B cell (primary cell): ENCODE data around the gene FABP3. TPM values are rescaled to one million over a fixed set of nuclear protein-coding genes. Genes with fewer than 3 reads are reported as not detected.

Experiments
- ATAC-seq: fragments of 200-7000 bp; cut with Tn5 transposase; one replicate; pipeline ENCODE4 v1.10.0; 2021; ENCODE audit warnings: low read depth, mild to moderate bottlenecking, moderate number of reproducible peaks, moderate library complexity
- CTCF ChIA-PET: fragments of 350-600 bp; sonication (Branson Sonifier 250); formaldehyde crosslinking; loops from one replicate; lab custom pipeline; 2021; ENCODE audit warnings: antibody characterized with exemption, inconsistent platforms; lab: Charles Lee
- POLR2A ChIA-PET: fragments of 350-600 bp; sonication (Branson Sonifier 250); formaldehyde crosslinking; loops from one replicate; lab custom pipeline; 2021; ENCODE audit warnings: antibody characterized with exemption; lab: Charles Lee
- DNase-seq: peaks from one replicate; pipeline ENCODE4 v3.0.0; 2013
- H2AFZ ChIP-seq: 2 replicates; pipeline ENCODE4 v1.6.1; 2012; ENCODE audit warnings: mild to moderate bottlenecking, low read depth, low read length; ENCODE audit not compliant: insufficient read depth, poor library complexity, severe bottlenecking
- H3K27ac ChIP-seq, 2 donors: 1 replicate in 1 of 2; 2 replicates in 1 of 2; pipeline ENCODE4 v1.5.1; 2012 to 2013; ENCODE audit warnings: low read length in 2 of 2, mild to moderate bottlenecking in 2 of 2, moderate library complexity in 1 of 2
- H3K27me3 ChIP-seq, 4 experiments: fragments of 200-600 bp in 1 of 4; sonication (generic) in 1 of 4; replicated peaks in 1 of 4; 1 replicate in 2 of 4; 2 replicates in 2 of 4; pipeline versions ENCODE4 v1.6.1 to v1.7.0; 2013 to 2016; ENCODE audit warnings: low read length in 3 of 4, mild to moderate bottlenecking in 2 of 4, mixed read lengths in 1 of 4, moderate library complexity in 1 of 4; ENCODE audit not compliant: insufficient read depth in 4 of 4, control insufficient read depth in 3 of 4; ENCODE audit errors: control extremely low read depth in 1 of 4
- H3K36me3 ChIP-seq, 2 experiments: replicated peaks in 1 of 2; 1 replicate in 1 of 2; 2 replicates in 1 of 2; pipeline versions ENCODE4 v1.6.1 to v1.7.1; 2013; ENCODE audit warnings: low read length in 1 of 2; ENCODE audit not compliant: insufficient read depth in 2 of 2, control insufficient read depth in 1 of 2; ENCODE audit errors: control extremely low read depth in 1 of 2, extremely low read depth in 1 of 2
- H3K4me1 ChIP-seq, 2 donors: fragments of 200-600 bp in 1 of 2; sonication (generic) in 1 of 2; 1 replicate in 1 of 2; 2 replicates in 1 of 2; pipeline versions ENCODE4 v1.5.1 to v1.6.1; 2013 to 2017; ENCODE audit warnings: low read length in 2 of 2; ENCODE audit not compliant: control insufficient read depth in 2 of 2, insufficient read depth in 2 of 2
- H3K4me2 ChIP-seq: replicated peaks from 2 replicates; pipeline ENCODE3; 2012; ENCODE audit warnings: mild to moderate bottlenecking, low read depth, low read length; ENCODE audit not compliant: poor library complexity, severe bottlenecking
- H3K4me3 ChIP-seq, 5 experiments: fragments of 200-600 bp in 1 of 5; sonication (generic) in 1 of 5; 1 replicate in 3 of 5; 2 replicates in 2 of 5; pipeline versions ENCODE4 v1.5.1 to v1.7.0; 2011 to 2016; ENCODE audit warnings: low read length in 4 of 5, mild to moderate bottlenecking in 4 of 5, low read depth in 2 of 5, control low read depth in 1 of 5, moderate library complexity in 1 of 5; ENCODE audit not compliant: insufficient read depth in 1 of 5; ENCODE audit errors: control extremely low read depth in 1 of 5, extremely low read depth in 1 of 5
- H3K79me2 ChIP-seq: fragments of 200-600 bp; sonication (generic); one replicate; pipeline ENCODE4 v1.6.0; 2016; ENCODE audit warnings: low read length; ENCODE audit not compliant: control insufficient read depth, insufficient read depth
- H3K9ac ChIP-seq: fragments of 200-600 bp; sonication (generic); 2 replicates; pipeline ENCODE4 v1.6.1; 2017; ENCODE audit warnings: mild to moderate bottlenecking, low read length, moderate library complexity
- H3K9me3 ChIP-seq, 3 donors: one replicate each; pipeline versions ENCODE4 v1.6.1 to v1.7.1; 2013; ENCODE audit warnings: low read length in 2 of 3; ENCODE audit not compliant: control insufficient read depth in 2 of 3, insufficient read depth in 1 of 3; ENCODE audit errors: control extremely low read depth in 1 of 3
- H4K20me1 ChIP-seq: 2 replicates; pipeline ENCODE4 v1.6.0; 2012; ENCODE audit warnings: mild to moderate bottlenecking, low read length; ENCODE audit not compliant: insufficient read depth, control insufficient read depth, poor library complexity, severe bottlenecking
- H3K27ac Mint-ChIP-seq: one replicate; pipeline ENCODE4 v1.8.0; 2021; ENCODE audit warnings: mixed read lengths
- H3K27me3 Mint-ChIP-seq: one replicate; pipeline ENCODE4 v1.8.0; 2021; ENCODE audit warnings: mixed read lengths
- H3K4me1 Mint-ChIP-seq: one replicate; pipeline ENCODE4 v1.8.0; 2021; ENCODE audit warnings: mixed read lengths
- H3K4me3 Mint-ChIP-seq: one replicate; pipeline ENCODE4 v1.8.0; 2021; ENCODE audit warnings: mixed read lengths
- H3K9me3 Mint-ChIP-seq: one replicate; pipeline ENCODE4 v1.8.0; 2022; ENCODE audit warnings: mixed read lengths; ENCODE audit not compliant: insufficient read depth
- EZH2 ChIP-seq: IDR thresholded peaks from 2 replicates; pipeline ENCODE4 v1.6.1; 2012; ENCODE audit warnings: borderline replicate concordance, low read depth, mild to moderate bottlenecking, moderate library complexity, low read length; ENCODE audit not compliant: insufficient read depth, poor library complexity, severe bottlenecking
- WGBS: methylation state at CpG from one replicate; pipeline ENCODE4 v1.1.5; 2013; ENCODE audit warnings: missing lambda C conversion rate; ENCODE audit not compliant: insufficient coverage; 5-methylcytosine and 5-hydroxymethylcytosine counted together
- intact Hi-C: fragments of 100-400 bp; cut with micrococcal nuclease; formaldehyde crosslinking; loops from one replicate; pipeline ENCODE4 v1.10.0; 2022
- polyA plus RNA-seq: library from polyadenylated mRNA; depleted of rRNA; stranded (reverse); fragments of >200 nt; gene quantifications from 2 replicates; pipeline ENCODE4 v1.2.3, GENCODE V29; 2012
- total RNA-seq, 2 donors: library from RNA; stranded (reverse); fragments of 120-200 nt in 1 of 2; gene quantifications; 1 replicate in 1 of 2; 2 replicates in 1 of 2; pipeline versions ENCODE4 v1.2.3 to v1.2.4, GENCODE V29; 2013 to 2022
- TF ChIP-seq, protein P1 (sequence below): fragments of 200-600 bp; IDR thresholded peaks from one replicate; pipeline ENCODE4 v1.8.0; 2022; ENCODE audit warnings: antibody characterized with exemption, mild to moderate bottlenecking

FABP3 gene
- total and polyA plus RNA-seq, 2 donors (not counting 1 experiment from before 2014, with no cell fraction given), result not detected

DNA sequence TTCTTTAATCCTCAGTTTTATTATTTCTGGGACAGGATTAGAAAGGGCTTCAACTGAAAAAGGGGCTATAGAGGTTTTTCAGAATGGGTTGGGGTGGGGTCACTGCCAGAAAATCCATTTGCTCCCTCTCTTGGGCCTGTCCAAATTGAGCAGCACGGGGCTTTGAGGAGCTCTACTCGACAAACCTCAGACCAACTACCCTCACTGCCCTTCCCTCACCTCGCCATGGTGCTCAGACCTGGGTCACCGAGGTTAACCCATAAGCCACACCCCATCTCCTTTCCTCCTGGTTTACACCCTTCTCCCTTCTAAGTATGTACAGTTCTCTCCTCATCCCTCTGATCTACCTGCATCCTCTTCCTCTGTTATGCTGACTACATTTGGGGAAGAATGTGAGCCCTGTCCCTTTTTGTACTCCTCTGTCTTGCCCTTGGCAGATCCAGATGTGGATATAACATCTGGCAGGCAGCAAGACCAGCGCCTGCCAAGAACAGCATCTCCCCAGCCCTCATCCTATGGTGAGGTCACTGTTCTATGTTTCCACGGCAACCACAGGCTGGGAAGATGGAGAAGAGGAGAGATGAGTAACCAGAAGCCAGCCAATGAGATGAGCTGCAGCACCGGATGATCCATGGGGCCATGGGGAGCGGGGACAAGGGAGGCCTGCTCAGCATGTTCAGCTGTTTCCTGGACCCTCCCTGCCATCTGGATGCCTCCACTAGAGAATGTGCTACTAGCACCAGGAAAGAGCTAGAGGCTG lies 3.7 kb upstream of the FABP3 start:
- ATAC-seq (no peak), DNase-seq (no peak)
- Histone ChIP-seq H4K20me1 (no peaks in the 10 kb centered on the region), H3K36me3 (no peaks in the 10 kb centered on the region), H3K4me3 (no peak overlapping the region), H3K9me3 (no peaks in the 10 kb centered on the region), H2AFZ (no peak overlapping the region), H3K4me1 (peaks cover 8 to 17% of the 10 kb centered on the region in 2 donors), H3K9ac (no peak overlapping the region), H3K27me3 (peaks cover 0 to 22% (median 2%) of the 10 kb centered on the region in 4 experiments), H3K4me2 (no peak overlapping the region), H3K79me2 (no peaks in the 10 kb centered on the region), H3K27ac (no peak overlapping the region)
- intact Hi-C loops, result no loop called here
- no peak overlapping the region for H3K4me3 Mint-ChIP-seq
- ChIA-PET POLR2A (no interaction called here), CTCF (interaction anchor here (1.1 kb wide), 1 partner anchor 19 kb away, joined by 3 read pairs; no protein-coding TSS in a partner anchor)
- H3K9me3 Mint-ChIP-seq, result no peaks in the 10 kb centered on the region
- WGBS, result 80% methylated on average over 7 of the region's 8 CpGs
- peaks cover 34% of the 10 kb centered on the region for H3K27me3 Mint-ChIP-seq
- peaks cover 18% of the 10 kb centered on the region for H3K4me1 Mint-ChIP-seq
- H3K27ac Mint-ChIP-seq, result no peak overlapping the region
- no peak for TF ChIP-seq EZH2
- TF ChIP-seq, protein P1, sequence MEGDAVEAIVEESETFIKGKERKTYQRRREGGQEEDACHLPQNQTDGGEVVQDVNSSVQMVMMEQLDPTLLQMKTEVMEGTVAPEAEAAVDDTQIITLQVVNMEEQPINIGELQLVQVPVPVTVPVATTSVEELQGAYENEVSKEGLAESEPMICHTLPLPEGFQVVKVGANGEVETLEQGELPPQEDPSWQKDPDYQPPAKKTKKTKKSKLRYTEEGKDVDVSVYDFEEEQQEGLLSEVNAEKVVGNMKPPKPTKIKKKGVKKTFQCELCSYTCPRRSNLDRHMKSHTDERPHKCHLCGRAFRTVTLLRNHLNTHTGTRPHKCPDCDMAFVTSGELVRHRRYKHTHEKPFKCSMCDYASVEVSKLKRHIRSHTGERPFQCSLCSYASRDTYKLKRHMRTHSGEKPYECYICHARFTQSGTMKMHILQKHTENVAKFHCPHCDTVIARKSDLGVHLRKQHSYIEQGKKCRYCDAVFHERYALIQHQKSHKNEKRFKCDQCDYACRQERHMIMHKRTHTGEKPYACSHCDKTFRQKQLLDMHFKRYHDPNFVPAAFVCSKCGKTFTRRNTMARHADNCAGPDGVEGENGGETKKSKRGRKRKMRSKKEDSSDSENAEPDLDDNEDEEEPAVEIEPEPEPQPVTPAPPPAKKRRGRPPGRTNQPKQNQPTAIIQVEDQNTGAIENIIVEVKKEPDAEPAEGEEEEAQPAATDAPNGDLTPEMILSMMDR, result no peak

- Mint-ChIP-seq H3K27ac (no peak overlapping the region), H3K9me3 (no peaks in the 10 kb centered on the region), H3K4me3 (no peak overlapping the region), H3K4me1 (peaks cover 18% of the 10 kb centered on the region), H3K27me3 (peaks cover 28% of the 10 kb centered on the region)
- Histone ChIP-seq H3K4me2 (no peak overlapping the region), H3K4me3 (no peak overlapping the region), H3K27me3 (peaks cover 0 to 19% (median 2%) of the 10 kb centered on the region in 4 experiments), H3K9ac (no peak overlapping the region), H4K20me1 (no peaks in the 10 kb centered on the region), H3K9me3 (no peaks in the 10 kb centered on the region), H3K27ac (no peak overlapping the region), H3K36me3 (no peaks in the 10 kb centered on the region), H3K4me1 (peaks cover 8 to 17% of the 10 kb centered on the region in 2 donors), H3K79me2 (no peaks in the 10 kb centered on the region), H2AFZ (no peak overlapping the region)
- intact Hi-C loops, result no loop called here
- ATAC-seq (no peak), DNase-seq (no peak)
- WGBS, result 95% methylated on average over 5 of the region's 7 CpGs
- TF ChIP-seq, protein P1, result no peak
- no peak for TF ChIP-seq EZH2
- CTCF ChIA-PET, result no interaction called here
- POLR2A ChIA-PET, result no interaction called here
Measured at GRCh38 chr1:31374511-31375196, 1.8 kb upstream of the FABP3 start.
